Heart left ventricle (tissue), 16 donors: ENCODE measurements around the gene SMPX. TPM values are rescaled to one million over a fixed set of nuclear protein-coding genes. Genes with fewer than 3 reads are reported as not detected.
A peak's percentile ranks its signal among the peaks of the same experiment; 100 is the strongest.

Experiments used
- ATAC-seq, 4 donors: fragments of 200-7000 bp; cut with Tn5 transposase; one replicate each; pipeline ENCODE4 v1.9.1; 2020 to 2022; ENCODE audit warnings: moderate library complexity in 4 of 4, mild to moderate bottlenecking in 3 of 4, moderate number of reproducible peaks in 1 of 4
- DNase-seq, 5 donors: peaks; one replicate each; pipeline ENCODE4 v3.0.0-alpha.2; 2020
- H3K27ac ChIP-seq, 12 donors: fragments of 200-600 bp; sonication (generic) in 4 of 12; one replicate each; pipeline versions ENCODE4 v1.5.0 to v1.8.0; 2016 to 2022; ENCODE audit warnings: mild to moderate bottlenecking in 2 of 12
- H3K27me3 ChIP-seq, 9 donors: fragments of 200-600 bp; sonication (generic) in 2 of 9; one replicate each; pipeline versions ENCODE4 v1.5.1 to v1.8.0; 2016 to 2022; ENCODE audit warnings: mild to moderate bottlenecking in 3 of 9
- H3K36me3 ChIP-seq, 9 donors: fragments of 200-600 bp; sonication (generic) in 2 of 9; one replicate each; pipeline versions ENCODE4 v1.5.0 to v1.8.0; 2018 to 2022; ENCODE audit warnings: mild to moderate bottlenecking in 2 of 9
- H3K4me1 ChIP-seq, 12 donors: fragments of 200-600 bp; sonication (generic) in 4 of 12; one replicate each; pipeline versions ENCODE4 v1.5.0 to v1.8.0; 2016 to 2022; ENCODE audit warnings: mild to moderate bottlenecking in 3 of 12
- H3K4me3 ChIP-seq, 12 donors: fragments of 200-600 bp; sonication (generic) in 4 of 12; one replicate each; pipeline versions ENCODE4 v1.5.0 to v1.8.0; 2017 to 2022; ENCODE audit warnings: mild to moderate bottlenecking in 9 of 12, moderate library complexity in 4 of 12
- H3K9me3 ChIP-seq, 12 donors: fragments of 200-600 bp; sonication (generic) in 4 of 12; one replicate each; pipeline versions ENCODE4 v1.5.0 to v1.8.0; 2016 to 2022; ENCODE audit warnings: mild to moderate bottlenecking in 1 of 12
- CTCF ChIP-seq, 12 donors: fragments of 200-600 bp; sonication (generic) in 4 of 12; IDR thresholded peaks; one replicate each; pipeline versions ENCODE4 v1.5.0 to v1.8.0; 2018 to 2022; ENCODE audit warnings: antibody characterized with exemption in 12 of 12, mild to moderate bottlenecking in 5 of 12
- POLR2A ChIP-seq, 2 donors: fragments of 450-650 bp; IDR thresholded peaks; one replicate each; pipeline ENCODE4 v1.6.1; 2017; ENCODE audit warnings: antibody characterized with exemption in 2 of 2, mild to moderate bottlenecking in 2 of 2, moderate library complexity in 2 of 2
- whole genome bisulfite sequencing, 4 donors: extraction: QIAGEN DNeasy Blood & Tissue Kit in 2 of 4; methylation state at CpG; one replicate each; pipeline versions ENCODE4 v1.1.5 to v1.1.7; 2013 to 2018; 5-methylcytosine and 5-hydroxymethylcytosine counted together
- intact Hi-C, 10 donors: fragments of 100-400 bp; cut with DNase I; formaldehyde crosslinking; loops; one replicate each; pipeline versions ENCODE4 v1.11.1 to v1.14.2; 2022
- polyA plus RNA-seq, 2 donors: library from polyadenylated mRNA; stranded (reverse); fragments of 200-250 nt; gene quantifications; one replicate each; pipeline ENCODE4 v1.2.3, GENCODE V29; 2013
- total RNA-seq, 9 donors: library from RNA; depleted of rRNA in 2 of 9; stranded (reverse); fragments of >200 nt in 2 of 9; fragmentation: NEBNext Ultra II Directional in 3 of 9; extraction: Animal tissue kit (Norgen Biotek cat#: 25700) in 3 of 9; gene quantifications; one replicate each; pipeline versions ENCODE4 v1.1.0 to v1.2.4, GENCODE V29; 2016 to 2023
- donor health status: ischemic (EF 13 %, LVEDD 7.1; RV severe dilation, severe dysfunction).
- donor health status: healthy with polysubstance abuse.
- donor health status: DM: no; HTN: yes; CAD: no.
- donor health status: DM: no; HTN: no; CAD: no.
- donor health status: ischemic (EF 25% LVEDD 6.9; RV normal size, moderate dysfunction).
- donor health status: ischemic (EF 25% LVEDD 5.7; RV mildly dilated, moderate dysfunction).
- donor health status: healthy.
- donor health status: DM: yes; HTN: yes; CAD: no.
- donor health status: ischemic (EF 35%, LVEDD 5.7; RV mildly dilated, moderate dysfunction).
- donor health status: nonischemic (EF 11% LVEDD 7.7; RV severe dilation, severe dysfunction).
- donor health status: DM: yes; HTN: yes; CAD: no.
- donor health status: PGD.
- donor health status: ischemic (EF 29% LVEDD 5.4; RV normal size, mild dysfunction).
- donor health status: nonischemic (EF 23%, LVEDD 6.1; RV moderate dilation, normal function).

SMPX gene
- total and polyA plus RNA-seq, 11 donors = 340 to 972 (median 694) TPM

- peaks cover 0 to 24% (median 0%) of the 10 kb centered on the region in 9 donors for H3K27me3 ChIP-seq
- DNase-seq = no peak
- peaks cover 0 to 14% (median 0%) of the 10 kb centered on the region in 9 donors for H3K36me3 ChIP-seq
- peaks cover 0 to 36% (median 0%) of the 10 kb centered on the region in 12 donors for H3K4me1 ChIP-seq
- 30 to 49% (median 41%) methylated on average over 15 of the region's 15 CpGs for WGBS, 4 donors
- no peak overlapping the region for H3K27ac ChIP-seq
- H3K9me3 ChIP-seq = no peaks in the 10 kb centered on the region
- no peak for TF ChIP-seq CTCF (IDR thresholded peaks at IDR 0.05)
- TF ChIP-seq POLR2A (IDR thresholded peaks at IDR 0.05) = no peak
- peak in 2 of 4 donors; percentile 32 to 44 for ATAC-seq
- H3K4me3 ChIP-seq = no peak overlapping the region
- intact Hi-C loops = loop anchor here in 1 of 10 donors (5.0 kb wide), 1 partner anchor 1211 kb away; no protein-coding TSS in a partner anchor
These were observed 19.5 kb downstream of the SMPX start for GRCh38 chrX:21738210-21738949.

DNA sequence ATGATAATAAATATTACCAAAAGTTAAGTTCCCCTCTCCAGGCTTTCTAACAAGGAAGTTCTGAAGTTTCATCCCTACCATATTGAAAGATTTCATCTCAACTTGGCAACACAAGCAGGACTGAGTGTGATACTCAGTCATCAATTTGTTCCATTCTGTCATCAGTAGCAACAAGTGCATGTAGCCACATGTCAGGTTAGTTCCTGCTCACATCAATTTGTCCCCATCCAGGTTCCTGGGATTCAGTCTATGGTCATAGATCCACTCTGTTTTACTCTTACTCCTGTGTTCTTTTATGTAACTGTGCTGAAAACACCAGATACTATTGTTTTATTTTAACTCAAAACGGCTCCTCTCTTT, 22.2 kb downstream of the SMPX start:
- Histone ChIP-seq H3K36me3 (peaks cover 0 to 19% (median 4%) of the 10 kb centered on the region in 9 donors), H3K4me1 (peaks cover 0 to 11% (median 0%) of the 10 kb centered on the region in 12 donors), H3K4me3 (no peak overlapping the region), H3K27ac (no peak overlapping the region), H3K9me3 (no peaks in the 10 kb centered on the region), H3K27me3 (peaks cover 0 to 34% (median 0%) of the 10 kb centered on the region in 9 donors)
- no peak for TF ChIP-seq CTCF (IDR thresholded peaks at IDR 0.05)
- TF ChIP-seq POLR2A (IDR thresholded peaks at IDR 0.05) = no peak
- ATAC-seq (no peak), DNase-seq (no peak)
- intact Hi-C loops = loop anchor here in 1 of 10 donors (5.0 kb wide), 1 partner anchor 1208 kb away; no protein-coding TSS in a partner anchor
- WGBS, 4 donors = 58 to 88% (median 73%) methylated on average over 1 of the region's 1 CpG

DNA sequence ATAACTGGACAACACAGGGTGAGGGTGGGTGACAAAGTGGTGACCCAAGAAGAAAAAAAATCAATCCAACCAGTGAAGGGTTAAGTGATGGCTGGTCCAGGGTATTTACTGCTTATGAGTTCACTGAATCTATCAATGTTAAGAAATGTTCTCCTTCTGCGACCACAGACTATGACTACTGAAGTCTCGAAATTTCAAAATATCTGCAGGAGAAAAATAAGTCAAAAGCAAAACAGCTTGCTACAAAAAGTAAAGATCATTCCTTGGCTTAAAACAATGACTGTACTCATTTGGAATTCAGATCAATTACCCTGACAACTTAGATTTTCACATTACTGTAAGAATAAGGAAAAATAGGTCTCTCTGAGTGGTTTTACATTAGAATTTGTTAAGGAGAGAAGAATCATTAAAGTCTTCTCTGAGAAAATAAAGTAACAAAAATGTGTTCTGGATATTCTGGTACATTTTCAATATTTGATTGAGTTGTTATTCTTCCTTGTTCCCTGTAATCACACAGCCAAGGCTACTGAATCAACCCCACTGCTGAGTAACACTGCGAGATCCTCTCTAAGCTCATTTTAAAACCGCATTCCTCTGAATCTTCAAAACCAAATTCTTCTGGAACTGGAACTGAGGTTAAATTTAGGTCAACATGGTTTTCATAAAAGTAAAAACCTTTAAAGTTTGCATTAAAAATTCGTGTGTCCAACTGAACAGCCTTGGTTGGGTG, 22.7 kb downstream of the SMPX start:
- TF ChIP-seq CTCF (IDR thresholded peaks at IDR 0.05) = no peak
- TF ChIP-seq POLR2A (IDR thresholded peaks at IDR 0.05) = no peak
- H3K4me3 ChIP-seq = no peak overlapping the region
- no peaks in the 10 kb centered on the region for H3K9me3 ChIP-seq
- peaks cover 0 to 10% (median 0%) of the 10 kb centered on the region in 12 donors for H3K4me1 ChIP-seq
- 43 to 68% (median 51%) methylated on average over 5 of the region's 5 CpGs for WGBS, 4 donors
- ATAC-seq = no peak
- no peak for DNase-seq
- peaks cover 0 to 34% (median 0%) of the 10 kb centered on the region in 9 donors for H3K27me3 ChIP-seq
- no peak overlapping the region for H3K27ac ChIP-seq
- H3K36me3 ChIP-seq = peaks cover 0 to 19% (median 4%) of the 10 kb centered on the region in 9 donors
- intact Hi-C loops = loop anchor here in 1 of 10 donors (5.0 kb wide), 1 partner anchor 1208 kb away; no protein-coding TSS in a partner anchor

GRCh38 chrX:21734175-21734574, 23.7 kb downstream of the SMPX start:
- TF ChIP-seq POLR2A (IDR thresholded peaks at IDR 0.05) (no peak), CTCF (IDR thresholded peaks at IDR 0.05) (no peak)
- DNase-seq = no peak
- H3K27me3 ChIP-seq = peaks cover 0 to 34% (median 0%) of the 10 kb centered on the region in 9 donors
- intact Hi-C loops = no loop called here
- no peak for ATAC-seq
- no peak overlapping the region for H3K27ac ChIP-seq
- 41 to 68% (median 52%) methylated on average over 2 of the region's 2 CpGs for WGBS, 4 donors
- no peak overlapping the region for H3K4me3 ChIP-seq
- H3K9me3 ChIP-seq = no peaks in the 10 kb centered on the region
- peaks cover 0 to 3% (median 0%) of the 10 kb centered on the region in 12 donors for H3K4me1 ChIP-seq
- H3K36me3 ChIP-seq = peaks cover 0 to 19% (median 4%) of the 10 kb centered on the region in 9 donors
